ENCODE results near the gene RDX.

- TF ChIP-seq BCL6 (CRISPR knock-in tag; IDR thresholded peaks at IDR 0.05) (no peak), SAFB2 (CRISPR knock-in tag; IDR thresholded peaks at IDR 0.05; ENCODE audit: borderline replicate concordance, low read depth) (no peak), HOXD1 (CRISPR knock-in tag; IDR thresholded peaks at IDR 0.05) (no peak), ZNF670 (CRISPR knock-in tag; IDR thresholded peaks at IDR 0.05; ENCODE audit: borderline replicate concordance) (no peak), PHF20 (CRISPR knock-in tag; IDR thresholded peaks at IDR 0.05) (no peak), CTCF (CRISPR knock-in tag; IDR thresholded peaks at IDR 0.05) (no peak)
Observed at GRCh38 chr11:110338684-110339083, 42.3 kb upstream of the RDX start.

All from HepG2 (cell line).